Activated naive CD4-positive, alpha-beta T cell treated with anti-CD3 and anti-CD28 coated beads, Interleukin-2, amount 10 ng/mL, durations not matched to agents 7 days and 5 days (primary cell): ENCODE results near the gene CCNL1.
"Not testable (repeated sequence)": the region's sequence is repeated elsewhere in the genome, so short reads cannot be mapped to it uniquely, and the experiment has no call there.

Source experiments
- CTCF ChIA-PET: fragments of 350-600 bp; sonication (Branson Sonifier 250); formaldehyde crosslinking; loops from one replicate; lab custom pipeline; 2021; ENCODE audit warnings: antibody characterized with exemption; lab: Charles Lee
- DNase-seq: peaks from one replicate; pipeline ENCODE4 v3.0.0-alpha.2; 2020
- H3K27ac Mint-ChIP-seq: one replicate; pipeline ENCODE4 v1.8.0; 2021; ENCODE audit warnings: mild to moderate bottlenecking, moderate library complexity, mixed read lengths
- H3K27me3 Mint-ChIP-seq: one replicate; pipeline ENCODE4 v1.8.0; 2021; ENCODE audit warnings: mild to moderate bottlenecking, mixed read lengths
- H3K36me3 Mint-ChIP-seq: one replicate; pipeline ENCODE4 v1.8.0; 2021; ENCODE audit warnings: mixed read lengths
- H3K4me1 Mint-ChIP-seq: one replicate; pipeline ENCODE4 v1.8.0; 2021; ENCODE audit warnings: mixed read lengths
- H3K4me3 Mint-ChIP-seq: one replicate; pipeline ENCODE4 v1.8.0; 2021; ENCODE audit warnings: mild to moderate bottlenecking, moderate library complexity, mixed read lengths
- H3K9me3 Mint-ChIP-seq: one replicate; pipeline ENCODE4 v1.8.0; 2021; ENCODE audit warnings: mixed read lengths

The CCNL1 gene

GRCh38 chr3:157159762-157160657 is at the start of gene CCNL1:
CCNL1 (minus strand) TSS chr3:157160147; CDS start chr3:157160094, 53 bp downstream.
- Mint-ChIP-seq H3K27me3 (peaks cover 5% of the 10 kb centered on the region), H3K4me3 (peak within 1 kb of the TSS; percentile 81), H3K36me3 (peaks cover 49% of the 10 kb centered on the region), H3K27ac (peak within 1 kb of the TSS; percentile 100), H3K4me1 (peaks cover 57% of the 10 kb centered on the region), H3K9me3 (no peaks in the 10 kb centered on the region)
- peak; percentile 95 for DNase-seq
- CTCF ChIA-PET = interaction anchor here (1.0 to 4.3 kb wide), 5 partner anchors 11 to 80 kb away, joined by 3 to 41 read pairs (median 3); no protein-coding TSS in a partner anchor

GRCh38 chr3:157204880-157205279 is 44.9 kb upstream of the CCNL1 start:
- Mint-ChIP-seq H3K9me3 (no peaks in the 10 kb centered on the region), H3K4me1 (no peaks in the 10 kb centered on the region), H3K27ac (no peak overlapping the region), H3K36me3 (no peaks in the 10 kb centered on the region), H3K4me3 (no peak overlapping the region), H3K27me3 (no peaks in the 10 kb centered on the region)
- CTCF ChIA-PET = interaction anchor here (0.7 to 2.4 kb wide), 7 partner anchors 11 to 368 kb away, joined by 3 to 10 read pairs (median 4); no protein-coding TSS in a partner anchor
- DNase-seq = no peak

DNA sequence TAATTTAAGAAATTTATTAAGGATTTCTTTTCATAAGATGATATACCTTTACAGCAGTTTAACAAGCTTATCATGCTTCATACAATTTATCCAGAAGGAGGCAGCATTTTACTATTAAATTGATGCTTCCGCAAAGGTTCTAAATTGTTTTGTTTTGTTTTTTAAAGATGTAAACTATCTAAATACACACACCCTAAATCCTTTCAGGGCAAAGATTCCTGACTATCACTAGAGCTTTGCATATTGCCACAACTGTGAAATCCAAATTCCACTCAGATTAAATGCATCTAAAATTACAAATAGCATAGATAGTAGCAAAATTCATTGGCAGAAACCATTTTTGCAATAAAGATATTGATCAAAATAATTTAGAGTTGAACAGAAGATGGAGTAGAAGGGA is 44.5 kb upstream of the CCNL1 start:
- CTCF ChIA-PET = interaction anchor here (0.7 to 2.4 kb wide), 7 partner anchors 11 to 368 kb away, joined by 3 to 10 read pairs (median 4); no protein-coding TSS in a partner anchor
- no peaks in the 10 kb centered on the region for H3K27me3 Mint-ChIP-seq
- no peak for DNase-seq
- H3K4me3 Mint-ChIP-seq = no peak overlapping the region
- no peak overlapping the region for H3K27ac Mint-ChIP-seq
- no peaks in the 10 kb centered on the region for H3K9me3 Mint-ChIP-seq
- H3K36me3 Mint-ChIP-seq = no peaks in the 10 kb centered on the region
- H3K4me1 Mint-ChIP-seq = no peaks in the 10 kb centered on the region

- H3K9me3 Mint-ChIP-seq = no peaks in the 10 kb centered on the region
- H3K4me3 Mint-ChIP-seq = no peak overlapping the region
- H3K4me1 Mint-ChIP-seq = no peaks in the 10 kb centered on the region
- no peaks in the 10 kb centered on the region for H3K27me3 Mint-ChIP-seq
- H3K36me3 Mint-ChIP-seq = no peaks in the 10 kb centered on the region
- CTCF ChIA-PET = interaction anchor here (0.7 to 2.0 kb wide), 10 partner anchors 18 to 1053 kb away, joined by 3 to 14 read pairs (median 3); partner anchors contain the start of genes CCNL1 and SSR3
- H3K27ac Mint-ChIP-seq = no peak overlapping the region
- DNase-seq = no peak
These were observed 41.8 kb upstream of the CCNL1 start for GRCh38 chr3:157201648-157202278.

DNA sequence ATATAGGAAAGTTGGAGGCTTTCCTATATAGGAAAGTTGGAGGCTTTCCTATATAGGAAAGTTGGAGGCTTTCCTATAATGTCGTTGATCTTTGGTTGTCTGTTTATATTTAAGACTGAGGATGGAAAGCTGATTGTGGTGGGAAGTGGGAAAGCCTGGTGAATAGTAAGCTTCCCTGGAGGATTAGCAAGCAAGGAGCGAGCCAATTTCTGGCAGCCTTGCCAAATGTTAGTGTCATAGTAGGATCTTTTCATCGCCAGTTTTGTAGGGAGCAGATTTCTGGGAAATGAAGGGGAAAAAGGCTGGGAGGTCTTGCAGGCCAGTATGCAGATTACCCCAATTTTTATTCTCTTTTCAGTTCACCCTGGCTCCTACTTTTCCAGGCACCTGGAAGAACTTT is 39.9 kb upstream of the CCNL1 start:
- CTCF ChIA-PET = interaction anchor here (0.8 kb wide), 1 partner anchor 248 kb away, joined by 3 read pairs; no protein-coding TSS in a partner anchor
- no peak overlapping the region for H3K27ac Mint-ChIP-seq
- no peaks in the 10 kb centered on the region for H3K4me1 Mint-ChIP-seq
- H3K27me3 Mint-ChIP-seq = no peaks in the 10 kb centered on the region
- peaks cover 16% of the 10 kb centered on the region for H3K9me3 Mint-ChIP-seq
- peaks cover under 1% of the 10 kb centered on the region for H3K36me3 Mint-ChIP-seq
- no peak for DNase-seq
- H3K4me3 Mint-ChIP-seq = no peak overlapping the region

GRCh38 chr3:157195965-157196364 is 36.0 kb upstream of the CCNL1 start:
- Mint-ChIP-seq H3K27ac (no peak overlapping the region), H3K27me3 (no peaks in the 10 kb centered on the region), H3K9me3 (peaks cover 45% of the 10 kb centered on the region), H3K4me3 (no peak overlapping the region), H3K36me3 (peaks cover 10% of the 10 kb centered on the region), H3K4me1 (no peaks in the 10 kb centered on the region)
- DNase-seq = no peak
- CTCF ChIA-PET = no interaction called here

DNA sequence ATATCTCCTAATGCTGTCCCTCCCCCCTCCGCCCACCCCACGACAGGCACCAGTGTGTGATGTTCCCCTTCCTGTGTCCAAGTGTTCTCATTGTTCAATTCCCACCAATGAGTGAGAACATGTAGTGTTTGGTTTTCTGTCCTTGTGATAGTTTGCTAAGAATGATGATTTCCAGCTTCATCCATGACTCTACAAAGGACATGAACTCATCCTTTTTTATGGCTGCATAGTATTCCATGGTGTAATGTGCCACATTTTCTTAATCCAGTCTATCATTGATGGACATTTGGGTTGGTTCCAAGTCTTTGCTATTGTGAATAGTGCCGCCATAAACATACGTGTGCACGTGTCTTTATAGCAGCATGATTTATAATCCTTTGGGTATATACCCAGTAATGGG is 31.2 kb upstream of the CCNL1 start:
- H3K27ac Mint-ChIP-seq, H3K27me3 Mint-ChIP-seq, H3K4me3 Mint-ChIP-seq, CTCF ChIA-PET, DNase-seq, H3K4me1 Mint-ChIP-seq: not testable (repeated sequence)
- peaks cover 83% of the 10 kb centered on the region for H3K9me3 Mint-ChIP-seq
- H3K36me3 Mint-ChIP-seq = peaks cover 32% of the 10 kb centered on the region

DNA sequence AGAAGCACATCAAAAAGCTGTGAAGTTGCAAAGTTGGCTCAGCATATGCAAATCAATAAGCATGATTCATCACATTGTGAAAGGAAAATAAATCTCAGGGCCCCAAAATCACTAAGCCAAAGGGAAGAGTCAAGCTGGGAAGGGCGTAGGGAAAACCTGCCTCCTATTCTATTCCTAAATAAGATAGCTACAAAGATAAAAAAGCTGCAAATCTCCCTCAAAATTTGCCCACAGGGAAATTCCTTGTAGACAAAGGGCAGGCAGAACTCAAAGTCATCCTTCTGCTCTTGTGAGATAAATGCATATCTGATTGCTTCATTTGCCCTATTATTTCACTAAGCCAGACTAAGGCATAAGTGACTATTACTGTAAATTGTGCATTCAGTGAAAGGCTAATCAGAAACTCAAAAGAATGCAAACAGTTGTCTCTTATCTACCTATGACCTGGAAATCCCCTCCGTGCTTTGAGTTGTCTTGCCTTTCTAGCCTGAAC is 30.5 kb upstream of the CCNL1 start:
- no peak for DNase-seq
- H3K9me3 Mint-ChIP-seq = peaks cover 83% of the 10 kb centered on the region
- no peak overlapping the region for H3K27ac Mint-ChIP-seq
- H3K4me1 Mint-ChIP-seq = no peaks in the 10 kb centered on the region
- H3K4me3 Mint-ChIP-seq = no peak overlapping the region
- peaks cover 40% of the 10 kb centered on the region for H3K36me3 Mint-ChIP-seq
- CTCF ChIA-PET = no interaction called here
- peaks cover 7% of the 10 kb centered on the region for H3K27me3 Mint-ChIP-seq

GRCh38 chr3:157188391-157188790 is 28.4 kb upstream of the CCNL1 start:
- CTCF ChIA-PET = no interaction called here
- peaks cover 80% of the 10 kb centered on the region for H3K9me3 Mint-ChIP-seq
- no peaks in the 10 kb centered on the region for H3K4me1 Mint-ChIP-seq
- H3K27ac Mint-ChIP-seq = no peak overlapping the region
- peaks cover 7% of the 10 kb centered on the region for H3K27me3 Mint-ChIP-seq
- DNase-seq = no peak
- H3K36me3 Mint-ChIP-seq = peaks cover 49% of the 10 kb centered on the region
- no peak overlapping the region for H3K4me3 Mint-ChIP-seq

- H3K36me3 Mint-ChIP-seq = peaks cover 68% of the 10 kb centered on the region
- no peak overlapping the region for H3K27ac Mint-ChIP-seq
- H3K4me3 Mint-ChIP-seq = no peak overlapping the region
- CTCF ChIA-PET = interaction anchor here (1.0 kb wide), 1 partner anchor 52 kb away, joined by 3 read pairs; no protein-coding TSS in a partner anchor
- no peak for DNase-seq
- H3K4me1 Mint-ChIP-seq = peaks cover 3% of the 10 kb centered on the region
- H3K27me3 Mint-ChIP-seq = no peaks in the 10 kb centered on the region
- H3K9me3 Mint-ChIP-seq = peaks cover 44% of the 10 kb centered on the region
These were observed 22.9 kb upstream of the CCNL1 start for GRCh38 chr3:157182879-157183278.

GRCh38 chr3:157180262-157180661 is 20.3 kb upstream of the CCNL1 start:
- Mint-ChIP-seq H3K27ac (no peak overlapping the region), H3K4me3 (no peak overlapping the region), H3K4me1 (peaks cover 21% of the 10 kb centered on the region), H3K27me3 (no peaks in the 10 kb centered on the region), H3K36me3 (peaks cover 65% of the 10 kb centered on the region), H3K9me3 (peaks cover 25% of the 10 kb centered on the region)
- DNase-seq = no peak
- CTCF ChIA-PET = no interaction called here

DNA sequence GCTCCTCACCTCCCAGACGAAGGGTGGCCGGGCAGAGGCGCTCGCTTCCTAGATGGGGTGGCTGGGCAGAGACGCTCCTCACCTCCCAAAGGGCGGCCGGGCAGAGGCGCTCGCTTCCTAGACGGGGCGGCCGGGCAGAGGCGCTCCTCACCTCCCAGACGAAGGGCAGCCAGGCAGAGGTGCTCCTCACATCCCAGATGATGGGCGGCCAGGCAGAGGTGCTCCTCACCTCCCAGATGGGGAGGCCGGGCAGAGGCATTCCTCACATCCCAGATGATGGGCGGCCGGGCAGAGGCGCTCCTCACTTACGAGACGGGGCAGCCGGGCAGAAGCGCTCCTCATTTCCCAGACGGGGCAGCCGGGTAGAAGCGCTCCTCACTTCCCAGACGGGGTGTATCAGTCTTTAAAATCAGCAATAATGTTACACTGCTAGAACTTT is 19.4 kb upstream of the CCNL1 start:
- H3K4me1 Mint-ChIP-seq = peaks cover 24% of the 10 kb centered on the region
- H3K9me3 Mint-ChIP-seq = peaks cover 19% of the 10 kb centered on the region
- CTCF ChIA-PET = no interaction called here
- no peak overlapping the region for H3K4me3 Mint-ChIP-seq
- H3K27me3 Mint-ChIP-seq = peaks cover 6% of the 10 kb centered on the region
- H3K27ac Mint-ChIP-seq = no peak overlapping the region
- peaks cover 59% of the 10 kb centered on the region for H3K36me3 Mint-ChIP-seq
- no peak for DNase-seq

- Mint-ChIP-seq H3K9me3 (peaks cover 16% of the 10 kb centered on the region), H3K36me3 (peaks cover 54% of the 10 kb centered on the region), H3K4me1 (peaks cover 29% of the 10 kb centered on the region)
- CTCF ChIA-PET, H3K27me3 Mint-ChIP-seq, H3K4me3 Mint-ChIP-seq, DNase-seq, H3K27ac Mint-ChIP-seq: not testable (repeated sequence)
These were observed 18.8 kb upstream of the CCNL1 start for GRCh38 chr3:157178503-157179364.
